ENCODE measurements around the gene DNAAF2.

DNAAF2 gene

GRCh38 chr14:49582113-49582977, 52.7 kb downstream of the DNAAF2 start:
- no peak for DNase-seq (ENCODE audit: low read depth in 1 of 2, low spot score in 1 of 2)
- no peak overlapping the region; the same call in 1 of the 2 replicates for H3K27ac ChIP-seq (replicated peaks)

DNA sequence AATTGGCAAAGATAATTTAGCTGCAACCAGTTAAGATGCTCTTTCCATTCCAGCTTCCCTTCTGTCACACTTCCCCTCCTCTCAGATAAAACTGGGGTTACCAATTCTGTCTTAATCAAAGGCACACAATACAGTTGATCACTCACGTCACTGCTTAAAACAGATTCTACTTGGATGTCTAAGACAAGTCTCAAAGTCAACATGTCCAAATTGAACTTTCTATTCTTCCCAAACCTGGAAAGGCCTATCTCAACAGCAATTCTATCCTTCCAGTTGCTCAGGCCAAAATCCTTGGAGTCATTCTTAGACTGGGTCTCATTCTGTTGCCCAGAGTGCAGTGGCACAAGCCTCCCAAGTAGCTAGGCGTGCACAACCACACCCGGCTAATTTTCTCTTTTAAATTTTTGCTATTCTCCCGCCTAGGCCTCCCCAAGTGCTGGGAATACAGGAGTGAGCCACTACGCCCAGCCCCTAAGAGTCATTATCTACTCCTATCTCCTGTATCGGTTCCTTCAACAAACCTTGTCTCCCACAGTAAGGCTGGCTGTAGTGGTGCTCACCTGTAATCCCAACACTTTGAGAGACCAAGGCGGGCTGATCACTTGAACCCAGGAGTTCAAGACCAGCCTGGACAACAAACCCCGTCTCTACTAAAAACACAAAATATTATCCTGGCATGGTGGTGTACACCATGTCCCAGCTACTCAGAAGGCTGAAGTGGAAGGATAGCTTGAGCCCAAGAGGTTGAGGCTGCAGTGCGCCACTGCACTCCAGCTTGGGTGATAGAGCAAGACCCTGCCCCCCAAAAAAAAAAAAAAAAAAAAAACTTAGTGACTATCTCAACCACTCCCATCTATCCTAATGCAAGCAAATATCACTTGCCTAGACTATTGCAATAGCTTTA, 53.6 kb downstream of the DNAAF2 start:
- Histone ChIP-seq H3K4me3 (replicated peaks; ENCODE audit: insufficient read depth, low read length) (no peak overlapping the region), H3K27me3 (ENCODE audit: insufficient read depth, poor library complexity, severe bottlenecking) (no peaks in the 10 kb centered on the region), H3K27ac (replicated peaks) (no peak overlapping the region)
- no peak for DNase-seq (ENCODE audit: low read depth in 1 of 2, low spot score in 1 of 2)
- TF ChIP-seq GABPA (IDR thresholded peaks at IDR 0.05; ENCODE audit: low read depth) = no peak
- TF ChIP-seq POLR2AphosphoS5 (IDR thresholded peaks at IDR 0.05; ENCODE audit: low read depth) = peak; percentile 42; the same call in 1 of the 2 replicates
- TF ChIP-seq, protein P1, sequence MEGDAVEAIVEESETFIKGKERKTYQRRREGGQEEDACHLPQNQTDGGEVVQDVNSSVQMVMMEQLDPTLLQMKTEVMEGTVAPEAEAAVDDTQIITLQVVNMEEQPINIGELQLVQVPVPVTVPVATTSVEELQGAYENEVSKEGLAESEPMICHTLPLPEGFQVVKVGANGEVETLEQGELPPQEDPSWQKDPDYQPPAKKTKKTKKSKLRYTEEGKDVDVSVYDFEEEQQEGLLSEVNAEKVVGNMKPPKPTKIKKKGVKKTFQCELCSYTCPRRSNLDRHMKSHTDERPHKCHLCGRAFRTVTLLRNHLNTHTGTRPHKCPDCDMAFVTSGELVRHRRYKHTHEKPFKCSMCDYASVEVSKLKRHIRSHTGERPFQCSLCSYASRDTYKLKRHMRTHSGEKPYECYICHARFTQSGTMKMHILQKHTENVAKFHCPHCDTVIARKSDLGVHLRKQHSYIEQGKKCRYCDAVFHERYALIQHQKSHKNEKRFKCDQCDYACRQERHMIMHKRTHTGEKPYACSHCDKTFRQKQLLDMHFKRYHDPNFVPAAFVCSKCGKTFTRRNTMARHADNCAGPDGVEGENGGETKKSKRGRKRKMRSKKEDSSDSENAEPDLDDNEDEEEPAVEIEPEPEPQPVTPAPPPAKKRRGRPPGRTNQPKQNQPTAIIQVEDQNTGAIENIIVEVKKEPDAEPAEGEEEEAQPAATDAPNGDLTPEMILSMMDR (IDR thresholded peaks at IDR 0.05; ENCODE audit: insufficient read depth, low read length) = no peak
- TF ChIP-seq SPI1 (IDR thresholded peaks at IDR 0.05; ENCODE audit: borderline replicate concordance, low read depth) = peak; percentile 37; the same call in 1 of the 2 replicates

More at GRCh38 chr14:49582113-49582977, 52.7 kb downstream of the DNAAF2 start:
- no peak for TF ChIP-seq REST (IDR thresholded peaks at IDR 0.05; ENCODE audit: insufficient replicate concordance, low read depth)
- TF ChIP-seq POLR2AphosphoS5 (IDR thresholded peaks at IDR 0.05; ENCODE audit: low read depth) = peak; percentile 82
- no peak for TF ChIP-seq SPI1 (IDR thresholded peaks at IDR 0.05; ENCODE audit: borderline replicate concordance, low read depth)
- H3K4me3 ChIP-seq (replicated peaks; ENCODE audit: insufficient read depth, low read length) = no peak overlapping the region
- H3K27me3 ChIP-seq (ENCODE audit: insufficient read depth, poor library complexity, severe bottlenecking) = no peaks in the 10 kb centered on the region

- no peak for DNase-seq (ENCODE audit: low read depth in 1 of 2, low spot score in 1 of 2)
- no peak for TF ChIP-seq SPI1 (IDR thresholded peaks at IDR 0.05; ENCODE audit: borderline replicate concordance, low read depth)
- no peak for TF ChIP-seq REST (IDR thresholded peaks at IDR 0.05; ENCODE audit: insufficient replicate concordance, low read depth)
- TF ChIP-seq, protein P1 (IDR thresholded peaks at IDR 0.05; ENCODE audit: insufficient read depth, low read length) = no peak
- TF ChIP-seq POLR2AphosphoS5 (IDR thresholded peaks at IDR 0.05; ENCODE audit: low read depth) = no peak
- no peak for TF ChIP-seq GABPA (IDR thresholded peaks at IDR 0.05; ENCODE audit: low read depth)
- no peak overlapping the region for H3K4me3 ChIP-seq (replicated peaks; ENCODE audit: insufficient read depth, low read length)
- no peaks in the 10 kb centered on the region for H3K27me3 ChIP-seq (ENCODE audit: insufficient read depth, poor library complexity, severe bottlenecking)
- no peak overlapping the region for H3K27ac ChIP-seq (replicated peaks)
These were observed 55.2 kb downstream of the DNAAF2 start for GRCh38 chr14:49579841-49580240.

GRCh38 chr14:49578141-49578540, 56.9 kb downstream of the DNAAF2 start:
- Histone ChIP-seq H3K27ac (replicated peaks) (no peak overlapping the region), H3K4me3 (replicated peaks; ENCODE audit: insufficient read depth, low read length) (no peak overlapping the region), H3K27me3 (ENCODE audit: insufficient read depth, poor library complexity, severe bottlenecking) (no peaks in the 10 kb centered on the region)
- TF ChIP-seq, protein P1 (IDR thresholded peaks at IDR 0.05; ENCODE audit: insufficient read depth, low read length) = no peak
- TF ChIP-seq GABPA (IDR thresholded peaks at IDR 0.05; ENCODE audit: low read depth) (no peak), REST (IDR thresholded peaks at IDR 0.05; ENCODE audit: insufficient replicate concordance, low read depth) (no peak), POLR2AphosphoS5 (IDR thresholded peaks at IDR 0.05; ENCODE audit: low read depth) (no peak), SPI1 (IDR thresholded peaks at IDR 0.05; ENCODE audit: borderline replicate concordance, low read depth) (no peak)
- no peak for DNase-seq (ENCODE audit: low read depth in 1 of 2, low spot score in 1 of 2)

Data from HL-60 (cell line).